NCI-H524 treated with DMSO at 0.1 percent for 48 hours (cell line): ENCODE results near the gene SHCBP1L.

Experiments used
- DNase-seq: peaks from one replicate; lab custom pipeline; 2025; lab: John Stamatoyannopoulos, UW

Gene SHCBP1L

DNA sequence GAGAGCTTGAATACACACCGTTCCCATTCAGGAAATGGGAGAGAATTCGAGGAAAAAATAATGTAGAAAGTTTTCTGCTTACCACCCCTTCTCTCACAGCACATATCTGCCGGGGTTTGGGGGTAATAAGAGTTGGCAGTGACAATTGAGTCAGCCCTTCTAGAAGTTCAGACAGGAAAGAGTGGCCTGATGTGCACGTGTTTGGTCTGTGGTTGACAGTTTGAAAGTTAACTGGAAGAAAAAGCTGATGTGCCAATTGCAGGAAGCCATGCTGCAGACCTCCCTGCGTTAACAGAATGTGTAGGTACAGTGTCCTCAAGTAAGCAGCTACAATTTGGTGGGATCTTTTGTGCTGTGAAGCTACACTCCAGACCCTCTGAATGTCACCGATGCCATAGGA lies 63.0 kb downstream of the SHCBP1L start:
- DNase-seq = no peak

DNA sequence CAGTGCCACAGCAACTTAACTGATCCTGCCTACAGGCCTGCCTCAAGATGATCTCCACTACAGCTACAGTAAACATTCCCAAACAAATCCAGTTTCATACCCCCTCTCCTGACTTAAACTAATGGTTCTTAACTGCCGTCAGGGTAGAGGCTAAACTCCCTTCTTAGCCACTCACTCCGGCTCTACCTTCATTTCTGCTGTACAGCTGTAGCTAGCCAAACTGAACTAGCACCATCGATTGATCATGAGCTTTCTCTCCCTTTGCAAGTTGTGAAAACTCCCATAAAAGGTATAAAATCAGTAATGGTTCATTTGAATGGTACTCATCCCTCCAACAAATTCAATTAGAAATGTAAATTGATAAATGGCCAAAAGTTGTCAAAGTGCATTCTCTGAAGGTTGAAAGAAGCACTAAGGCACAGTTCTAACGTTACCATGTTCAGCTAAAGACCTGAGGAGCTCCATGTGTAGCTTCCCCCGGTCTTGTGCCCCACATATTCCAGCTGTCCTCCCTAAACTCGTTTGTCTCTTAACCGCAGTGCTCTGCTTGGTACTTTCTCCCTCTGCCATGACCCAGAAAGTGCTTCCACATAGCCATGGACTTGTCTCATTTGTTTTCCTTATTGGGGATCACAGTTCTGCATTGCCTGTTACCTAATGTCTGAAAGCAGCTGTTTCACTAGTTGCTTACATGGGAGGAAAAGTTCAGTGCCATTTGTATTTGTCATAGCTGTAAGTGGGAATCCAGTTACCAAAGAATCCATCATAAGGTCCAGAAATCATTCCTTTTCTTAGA lies 64.0 kb downstream of the SHCBP1L start:
- no peak for DNase-seq

DNA sequence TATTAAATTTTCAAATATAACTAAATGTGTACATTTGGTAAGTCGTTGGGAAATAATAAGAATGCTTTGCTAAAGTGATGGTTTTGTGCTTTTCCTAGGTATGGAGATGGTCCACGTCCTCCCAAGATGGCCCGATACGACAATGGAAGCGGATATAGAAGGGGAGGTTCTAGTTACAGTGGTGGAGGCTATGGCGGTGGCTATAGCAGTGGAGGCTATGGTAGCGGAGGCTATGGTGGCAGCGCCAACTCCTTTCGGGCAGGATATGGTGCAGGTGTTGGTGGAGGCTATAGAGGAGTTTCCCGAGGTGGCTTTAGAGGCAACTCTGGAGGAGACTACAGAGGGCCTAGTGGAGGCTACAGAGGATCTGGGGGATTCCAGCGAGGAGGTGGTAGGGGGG lies 66.0 kb downstream of the SHCBP1L start:
- DNase-seq = no peak

DNA sequence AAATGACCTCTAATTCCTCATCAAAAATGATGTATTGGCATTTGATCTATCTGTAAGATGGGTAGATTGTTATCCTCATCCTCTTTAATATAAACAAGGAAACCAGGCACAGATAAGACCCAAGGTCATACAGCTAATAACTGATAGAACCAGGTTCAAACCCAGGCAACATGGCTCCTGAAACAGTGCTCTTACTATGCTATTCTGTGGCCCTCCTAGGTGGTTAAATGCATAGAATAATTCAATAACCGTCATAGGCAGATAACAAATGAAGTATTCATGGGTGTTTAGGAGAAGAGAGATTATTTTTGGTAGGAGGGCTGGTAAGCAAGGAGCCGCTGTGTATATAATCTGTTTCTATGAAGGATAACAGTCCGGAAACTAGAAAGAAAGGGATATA lies 67.4 kb downstream of the SHCBP1L start:
- DNase-seq = no peak

DNA sequence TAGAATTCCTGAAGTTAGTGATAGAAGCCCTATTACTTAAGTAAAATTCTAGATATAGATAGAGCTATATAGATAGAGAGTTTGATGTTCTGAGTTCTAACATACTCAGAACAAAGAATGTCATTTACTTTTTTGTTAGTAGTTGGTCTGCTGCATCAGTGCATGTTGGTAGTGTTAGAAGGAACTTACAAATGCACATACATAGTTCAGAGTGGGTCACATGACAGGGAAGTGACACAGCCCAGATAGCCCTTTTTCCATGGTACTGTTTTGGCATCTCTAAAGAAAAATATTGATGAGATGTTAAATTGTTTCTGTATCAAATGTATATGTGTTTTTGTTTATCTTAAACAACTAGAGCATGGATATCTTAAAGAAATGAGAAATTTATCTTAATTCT lies 68.1 kb downstream of the SHCBP1L start:
- no peak for DNase-seq

DNA sequence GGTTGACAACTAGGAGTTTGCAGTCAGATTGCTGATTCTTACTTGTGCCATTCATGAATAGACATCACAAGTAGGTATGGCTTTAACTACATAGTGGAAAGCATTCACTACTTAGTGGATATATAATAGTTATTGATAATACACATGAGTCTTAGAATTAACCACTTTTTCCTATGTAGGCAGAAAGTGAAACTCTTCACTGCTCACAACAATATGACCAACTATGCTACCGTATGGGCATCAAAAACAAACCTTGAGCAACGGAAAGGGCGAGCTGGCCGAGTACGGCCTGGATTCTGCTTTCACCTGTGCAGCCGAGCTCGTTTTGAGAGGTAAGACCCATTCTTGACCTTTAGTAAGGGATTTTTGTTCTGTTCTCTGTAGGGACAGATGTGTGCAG lies 75.1 kb downstream of the SHCBP1L start:
- no peak for DNase-seq

DNA sequence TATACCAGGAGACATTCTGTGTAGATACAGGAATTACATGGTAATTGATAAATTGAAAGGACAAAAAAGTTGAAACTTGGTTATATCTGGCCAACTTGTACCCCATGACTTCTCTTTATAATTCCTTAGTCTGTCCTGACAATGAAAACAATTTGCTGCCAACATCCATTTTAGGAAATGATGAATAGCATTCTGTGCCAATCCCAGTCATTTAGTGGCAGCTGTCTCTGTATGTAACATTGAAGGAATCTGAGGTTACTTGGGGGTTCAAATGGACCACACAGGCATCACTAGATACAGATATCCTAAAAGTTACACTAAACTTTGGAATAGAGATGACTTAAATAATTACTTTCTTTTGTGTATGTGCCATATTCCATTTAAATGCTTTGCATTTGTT lies 75.6 kb downstream of the SHCBP1L start:
- DNase-seq = no peak

DNA sequence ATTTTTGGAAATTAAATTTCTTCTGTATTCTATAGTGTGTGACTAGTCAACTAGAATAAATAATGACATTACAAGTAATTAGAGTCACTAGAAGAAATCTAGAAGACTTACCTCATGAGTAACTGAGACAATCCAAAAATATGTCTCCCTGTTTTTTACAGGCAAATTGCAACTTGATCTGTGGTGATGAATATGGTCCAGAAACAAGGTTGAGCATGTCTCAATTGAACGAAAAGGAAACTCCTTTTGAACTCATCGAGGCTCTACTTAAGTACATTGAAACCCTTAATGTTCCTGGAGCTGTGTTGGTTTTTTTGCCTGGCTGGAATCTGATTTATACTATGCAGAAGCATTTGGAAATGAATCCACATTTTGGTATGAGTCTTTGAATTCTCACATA lies 77.1 kb downstream of the SHCBP1L start:
- DNase-seq = no peak

DNA sequence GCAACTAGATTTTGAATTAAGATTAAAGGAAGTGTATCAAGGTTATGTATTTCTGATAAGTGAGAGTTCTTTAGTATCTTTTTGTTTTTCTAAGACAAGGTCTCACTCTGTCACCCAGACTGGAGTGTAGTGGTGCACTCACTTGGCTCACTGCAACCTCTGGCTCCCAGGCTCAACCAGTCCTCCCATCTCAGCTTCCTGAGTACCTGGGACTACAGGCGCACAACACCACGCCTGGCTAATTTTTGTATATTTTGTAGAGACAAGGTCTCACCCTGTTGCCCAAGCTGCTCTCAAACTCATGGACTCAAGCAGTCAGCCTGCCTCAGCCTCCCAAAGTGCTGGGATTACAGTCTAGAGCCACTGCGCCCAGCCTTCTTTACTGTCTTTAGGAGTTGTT lies 80.1 kb downstream of the SHCBP1L start:
- no peak for DNase-seq

DNA sequence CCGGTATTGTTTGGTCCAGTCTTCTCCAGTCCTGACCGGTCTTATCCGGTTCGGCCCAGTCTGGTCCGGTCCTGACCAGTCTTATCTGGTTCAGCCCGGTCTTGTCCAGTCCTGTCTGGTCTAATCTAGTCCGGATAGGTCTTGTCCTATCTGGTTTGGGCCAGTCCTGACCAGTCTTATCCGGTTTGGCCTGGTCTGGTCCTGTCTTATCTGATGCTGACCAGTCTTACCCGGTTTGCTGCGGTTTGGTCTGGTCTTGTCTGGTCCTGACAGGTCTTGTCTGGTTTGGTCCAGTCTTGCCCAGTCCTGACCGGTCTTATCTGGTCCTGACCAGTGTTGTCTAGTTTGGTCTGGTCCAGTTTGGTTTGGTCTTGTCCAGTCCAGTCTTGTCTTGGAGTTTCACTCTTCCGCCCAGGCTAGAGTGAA lies 83.7 kb downstream of the SHCBP1L start:
- no peak for DNase-seq

DNA sequence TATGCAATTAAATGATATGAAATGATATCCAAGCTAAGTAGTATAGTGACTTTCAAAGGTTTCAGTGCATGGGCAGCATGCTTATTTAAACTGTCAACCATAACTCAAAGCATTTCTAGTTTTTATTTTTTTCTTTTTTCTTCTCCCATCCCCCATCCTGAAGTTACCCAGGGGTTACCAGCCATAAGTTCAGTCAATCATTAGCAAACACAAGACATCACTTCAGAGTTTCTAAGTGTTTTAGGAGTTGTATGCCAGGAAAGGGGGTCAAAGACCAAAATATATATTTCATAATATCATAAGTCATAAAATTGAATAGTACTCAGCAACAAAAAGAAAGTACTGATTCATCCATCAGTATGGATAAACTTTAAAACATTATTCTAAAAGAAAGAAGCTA lies 85.1 kb downstream of the SHCBP1L start:
- DNase-seq = no peak

DNA sequence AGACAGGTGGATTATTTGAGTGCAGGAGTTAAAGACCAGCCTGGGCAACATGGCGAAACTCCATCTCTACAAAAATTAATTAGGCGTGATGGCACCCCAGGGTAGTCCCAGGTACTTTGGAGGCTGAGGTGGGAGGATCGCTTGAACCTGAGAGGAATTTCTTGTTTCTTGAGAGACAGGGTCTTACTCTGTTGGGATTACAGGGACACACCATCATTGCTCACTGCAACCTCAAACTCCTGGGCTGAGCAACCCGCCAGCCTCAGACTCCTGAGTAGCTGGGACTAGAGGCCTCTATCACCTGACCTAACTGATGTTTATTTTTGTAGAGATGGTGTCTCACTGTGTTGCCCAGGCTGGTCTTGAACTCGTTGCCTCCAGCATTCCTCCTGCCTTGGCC lies 89.0 kb downstream of the SHCBP1L start:
- DNase-seq = no peak

DNA sequence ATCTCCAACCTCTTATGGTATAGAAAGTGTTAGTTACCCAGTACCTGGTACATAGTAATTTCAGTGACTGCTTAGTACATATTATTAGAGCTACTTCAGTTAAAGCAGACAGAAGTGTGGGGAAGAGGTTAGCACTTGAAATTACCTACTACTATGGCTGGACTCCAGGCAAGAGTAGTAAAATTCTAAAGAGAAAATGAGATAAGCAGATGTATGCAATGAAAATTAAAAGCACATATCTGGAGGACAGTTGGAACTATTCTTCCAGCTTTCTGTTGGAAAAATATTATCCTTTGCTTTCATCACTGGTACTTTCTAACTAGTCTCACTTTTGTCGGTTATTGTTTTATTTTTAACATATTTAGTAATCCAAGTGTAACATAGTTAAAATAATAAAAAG lies 90.1 kb downstream of the SHCBP1L start:
- DNase-seq = no peak

DNA sequence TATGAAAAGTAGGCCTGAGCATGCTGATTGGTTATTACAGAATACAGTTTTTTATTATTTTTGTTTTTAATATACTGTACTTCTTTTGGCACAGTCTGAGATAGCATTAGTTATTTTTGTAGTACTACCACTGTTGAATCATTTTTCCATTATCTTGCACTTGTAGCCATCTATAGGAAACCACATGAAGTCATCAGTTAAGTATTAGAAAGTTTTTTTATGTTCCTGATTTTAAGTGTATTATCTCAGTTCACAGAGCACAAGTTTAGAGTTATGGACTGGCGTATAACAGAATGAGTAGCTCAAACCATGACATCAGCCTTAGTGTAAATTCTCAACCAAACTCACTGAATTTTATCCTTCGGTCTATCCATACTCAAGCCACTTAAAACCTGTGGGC lies 91.0 kb downstream of the SHCBP1L start:
- DNase-seq = no peak

DNA sequence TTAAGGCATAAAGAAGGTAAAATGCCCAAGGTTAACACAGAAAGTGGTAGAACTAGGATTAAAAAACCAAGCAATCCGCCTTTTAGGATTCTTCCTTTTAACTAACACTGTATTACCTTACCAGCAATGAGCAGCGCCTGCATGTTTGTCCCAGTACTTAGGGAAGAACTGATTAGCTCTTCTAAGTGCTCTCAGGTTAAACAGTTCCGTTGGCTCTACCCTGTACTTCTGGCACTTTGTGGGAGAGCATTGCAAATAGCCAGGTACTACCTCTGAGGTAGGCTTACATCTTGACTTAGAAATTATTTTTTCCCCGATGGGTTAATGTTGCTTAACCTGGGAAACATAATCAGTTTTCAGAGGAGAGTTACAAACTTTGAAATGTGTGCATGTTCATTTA lies 92.3 kb downstream of the SHCBP1L start:
- DNase-seq = no peak

DNA sequence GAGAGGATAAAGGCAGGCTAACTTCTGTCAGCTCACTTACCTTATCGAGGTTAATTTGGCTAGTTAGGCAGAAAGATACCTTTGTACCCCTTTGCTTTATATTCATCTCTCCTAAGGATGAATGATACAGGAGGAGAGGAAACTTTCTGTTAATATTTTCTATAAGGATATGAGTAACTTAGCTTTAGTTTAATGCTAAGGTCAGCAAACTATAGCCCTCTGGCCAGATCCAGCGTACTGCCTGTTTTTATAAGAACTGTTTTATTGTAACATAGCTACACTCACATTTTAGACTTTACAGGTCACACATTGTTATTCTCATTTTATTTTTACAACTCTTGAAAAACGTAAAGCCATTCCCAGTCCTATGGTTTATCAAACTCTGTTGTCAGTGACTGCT lies 95.8 kb downstream of the SHCBP1L start:
- DNase-seq = no peak

DNA sequence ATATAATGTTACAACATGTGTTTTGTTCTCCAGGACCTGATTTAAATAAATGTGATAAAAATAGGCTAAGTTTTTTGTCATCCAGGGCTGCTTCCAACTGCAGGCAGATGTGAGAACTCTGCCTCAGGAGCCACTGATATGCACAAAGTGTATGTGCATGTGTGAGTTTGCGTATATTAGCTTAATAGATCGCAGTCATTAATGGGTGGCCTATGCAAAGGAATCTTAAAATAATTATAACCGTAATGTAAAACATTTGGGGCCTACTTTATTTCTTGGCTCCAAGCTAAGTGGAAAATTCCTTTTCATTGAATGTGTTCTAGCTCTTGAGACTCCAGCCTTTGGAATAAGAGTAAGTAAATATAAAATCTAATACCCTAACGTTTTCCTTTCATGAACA lies 97.1 kb downstream of the SHCBP1L start:
- no peak for DNase-seq

DNA sequence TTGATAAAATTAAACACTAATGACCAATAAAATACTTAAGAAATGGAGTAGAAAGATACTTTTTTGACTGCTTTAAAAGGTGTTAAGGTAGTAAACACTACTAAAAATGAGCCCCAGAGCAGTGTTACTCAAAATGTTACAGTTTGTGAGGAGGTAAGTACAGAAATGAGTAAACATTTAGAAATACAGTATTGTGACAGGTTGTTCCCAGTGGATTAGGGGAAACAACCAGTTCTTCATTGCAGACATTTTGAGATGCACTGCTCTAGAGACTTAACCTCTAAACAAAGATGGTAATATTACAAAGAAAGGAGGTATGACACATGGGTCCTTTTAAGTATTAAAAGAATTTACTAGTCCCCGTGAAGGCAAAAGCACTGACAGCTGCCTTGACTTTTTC lies 101.1 kb downstream of the SHCBP1L start:
- DNase-seq = no peak

DNA sequence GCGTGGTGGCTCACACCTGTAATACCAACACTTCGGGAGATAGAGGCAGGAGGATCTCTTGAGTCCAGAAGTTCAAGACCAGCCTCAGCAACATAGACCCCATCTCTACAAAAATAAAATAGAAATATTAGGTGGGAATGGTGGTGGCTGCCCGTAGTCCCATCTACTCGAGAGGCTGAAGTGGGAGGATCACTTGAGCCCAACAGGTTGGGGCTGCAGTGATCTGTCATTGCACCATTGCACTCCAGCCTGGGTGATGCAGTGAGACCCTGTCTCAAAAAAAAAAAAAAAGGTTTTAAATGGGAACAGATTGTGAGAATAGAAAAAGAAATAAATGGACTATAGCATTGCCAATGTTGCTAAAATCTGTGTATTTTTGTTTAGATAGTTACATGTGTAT lies 102.6 kb downstream of the SHCBP1L start:
- DNase-seq = no peak
